IMR-90 (cell line): ENCODE data around the gene MADCAM1.

Experiments used
- SMC3 ChIP-seq: fragments of 150-350 bp; IDR thresholded peaks from 2 replicates; pipeline ENCODE4 v1.6.1; 2016; ENCODE audit warnings: low read depth, mild to moderate bottlenecking, antibody characterized with exemption, low read length, moderate library complexity
- TF ChIP-seq, protein P1 (sequence below): conservative IDR thresholded peaks from 2 replicates; pipeline ENCODE4 v1.5.1; 2012; ENCODE audit warnings: mild to moderate bottlenecking, low read depth, low read length, improper control_type of control experiment

DNA sequence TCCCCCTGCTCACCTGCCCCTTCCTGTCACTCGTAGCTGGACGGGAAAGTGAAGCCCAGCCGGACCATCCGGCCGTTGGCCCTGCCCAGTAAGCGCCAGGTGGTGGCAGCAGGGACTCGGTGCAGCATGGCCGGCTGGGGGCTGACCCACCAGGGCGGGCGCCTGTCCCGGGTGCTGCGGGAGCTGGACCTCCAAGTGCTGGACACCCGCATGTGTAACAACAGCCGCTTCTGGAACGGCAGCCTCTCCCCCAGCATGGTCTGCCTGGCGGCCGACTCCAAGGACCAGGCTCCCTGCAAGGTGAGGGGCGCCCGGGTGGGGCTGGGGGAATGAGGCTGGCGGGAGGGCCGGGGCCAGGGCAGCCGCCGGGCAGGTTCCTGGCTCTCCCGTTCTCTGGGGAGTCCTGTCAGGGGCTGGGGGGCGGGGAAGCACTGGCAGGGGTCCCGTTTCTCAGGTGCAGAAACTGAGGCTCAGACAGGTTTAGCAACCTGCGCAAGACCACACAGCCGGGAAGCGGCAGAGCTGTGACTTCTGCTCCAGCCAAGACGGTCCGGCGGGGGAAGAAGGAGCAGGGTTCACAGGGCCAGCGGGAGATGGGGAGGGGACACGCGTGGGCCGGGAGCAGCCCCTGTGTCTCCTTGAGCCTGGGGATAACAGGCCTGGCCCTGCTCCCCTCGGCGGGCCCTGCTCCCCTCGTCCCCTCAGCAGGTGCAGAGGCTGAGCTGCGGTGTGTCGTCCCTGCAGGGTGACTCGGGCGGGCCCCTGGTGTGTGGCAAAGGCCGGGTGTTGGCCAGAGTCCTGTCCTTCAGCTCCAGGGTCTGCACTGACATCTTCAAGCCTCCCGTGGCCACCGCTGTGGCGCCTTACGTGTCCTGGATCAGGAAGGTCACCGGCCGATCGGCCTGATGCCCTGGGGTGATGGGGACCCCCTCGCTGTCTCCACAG is 52.9 kb downstream of the MADCAM1 start:
- TF ChIP-seq, protein P1, sequence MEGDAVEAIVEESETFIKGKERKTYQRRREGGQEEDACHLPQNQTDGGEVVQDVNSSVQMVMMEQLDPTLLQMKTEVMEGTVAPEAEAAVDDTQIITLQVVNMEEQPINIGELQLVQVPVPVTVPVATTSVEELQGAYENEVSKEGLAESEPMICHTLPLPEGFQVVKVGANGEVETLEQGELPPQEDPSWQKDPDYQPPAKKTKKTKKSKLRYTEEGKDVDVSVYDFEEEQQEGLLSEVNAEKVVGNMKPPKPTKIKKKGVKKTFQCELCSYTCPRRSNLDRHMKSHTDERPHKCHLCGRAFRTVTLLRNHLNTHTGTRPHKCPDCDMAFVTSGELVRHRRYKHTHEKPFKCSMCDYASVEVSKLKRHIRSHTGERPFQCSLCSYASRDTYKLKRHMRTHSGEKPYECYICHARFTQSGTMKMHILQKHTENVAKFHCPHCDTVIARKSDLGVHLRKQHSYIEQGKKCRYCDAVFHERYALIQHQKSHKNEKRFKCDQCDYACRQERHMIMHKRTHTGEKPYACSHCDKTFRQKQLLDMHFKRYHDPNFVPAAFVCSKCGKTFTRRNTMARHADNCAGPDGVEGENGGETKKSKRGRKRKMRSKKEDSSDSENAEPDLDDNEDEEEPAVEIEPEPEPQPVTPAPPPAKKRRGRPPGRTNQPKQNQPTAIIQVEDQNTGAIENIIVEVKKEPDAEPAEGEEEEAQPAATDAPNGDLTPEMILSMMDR, result no peak
- TF ChIP-seq SMC3, result no peak
